NCI-H2029 (cell line): ENCODE results near the gene MVK.
"Not testable (repeated sequence)": the region's sequence is repeated elsewhere in the genome, so short reads cannot be mapped to it uniquely, and the experiment has no call there.

Experiments used
- DNase-seq: peaks from one replicate; lab custom pipeline; 2025; lab: John Stamatoyannopoulos, UW

Gene MVK

DNA sequence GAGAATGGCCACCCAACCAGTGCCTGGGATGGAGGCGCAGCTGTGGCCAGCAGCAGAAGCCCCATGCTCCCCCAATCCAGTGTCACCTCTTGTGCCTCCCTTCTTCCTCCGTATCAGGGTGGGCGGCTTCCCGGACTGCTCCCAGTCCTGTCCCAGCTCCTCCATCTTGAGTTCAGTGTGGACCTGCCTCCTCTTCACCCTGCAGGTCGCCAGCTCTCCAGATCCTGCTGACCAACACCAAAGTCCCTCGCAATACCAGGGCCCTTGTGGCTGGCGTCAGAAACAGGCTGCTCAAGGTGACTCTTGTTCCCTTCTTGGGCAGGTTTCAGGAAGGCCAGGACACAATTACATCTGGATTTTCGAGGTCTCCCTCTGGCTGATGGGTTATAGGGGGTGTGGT lies 17.0 kb downstream of the MVK start:
- no peak for DNase-seq

DNA sequence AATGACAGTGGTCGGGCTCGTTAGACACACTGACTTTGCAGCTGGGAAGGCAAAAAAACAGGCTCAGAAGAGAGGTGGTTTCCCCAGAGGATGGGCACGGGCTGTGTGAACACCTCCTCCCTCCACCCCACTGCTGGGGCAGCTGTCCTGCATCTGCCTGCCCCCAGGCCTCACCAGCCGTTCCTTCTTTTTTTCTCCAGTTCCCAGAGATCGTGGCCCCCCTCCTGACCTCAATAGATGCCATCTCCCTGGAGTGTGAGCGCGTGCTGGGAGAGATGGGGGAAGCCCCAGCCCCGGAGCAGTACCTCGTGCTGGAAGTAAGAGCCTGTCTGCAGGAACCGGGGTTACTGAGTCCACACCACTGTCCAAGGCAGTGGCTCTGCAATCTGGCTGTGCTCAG lies 17.4 kb downstream of the MVK start:
- no peak for DNase-seq

DNA sequence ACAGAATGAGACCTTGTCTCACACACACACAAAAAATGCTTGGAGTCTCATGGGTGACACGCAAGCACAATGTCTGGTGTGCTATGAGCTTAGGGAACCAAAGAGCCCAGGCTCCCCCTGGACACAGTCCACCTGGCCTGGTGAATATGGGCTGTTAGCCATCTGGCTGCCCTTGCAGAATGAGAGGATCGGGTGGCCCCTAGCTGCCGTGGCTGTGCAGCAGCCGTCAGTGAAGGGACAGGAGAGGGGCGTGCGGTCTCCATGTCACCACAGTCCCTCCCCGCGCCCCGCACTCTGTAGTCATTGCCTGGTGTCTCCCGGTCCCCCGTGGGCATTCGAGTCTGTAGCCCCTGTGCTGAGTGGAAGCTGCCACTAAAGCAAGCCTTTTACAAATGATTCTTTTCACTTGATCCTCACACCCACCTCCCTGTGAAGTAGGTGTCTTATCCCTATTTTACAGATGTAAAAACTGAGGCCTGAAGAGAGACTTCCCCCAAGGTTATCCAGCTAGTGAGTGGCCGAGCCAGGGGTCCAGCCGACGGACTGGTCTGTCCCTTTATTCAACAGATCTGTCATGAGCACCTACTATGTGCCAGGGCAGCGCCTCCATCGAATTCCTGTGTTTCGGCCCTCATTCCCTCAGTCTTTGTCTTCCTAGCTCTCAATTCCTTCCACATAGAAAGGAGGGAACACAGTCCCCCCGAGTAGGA lies 18.8 kb downstream of the MVK start:
- no peak for DNase-seq

DNA sequence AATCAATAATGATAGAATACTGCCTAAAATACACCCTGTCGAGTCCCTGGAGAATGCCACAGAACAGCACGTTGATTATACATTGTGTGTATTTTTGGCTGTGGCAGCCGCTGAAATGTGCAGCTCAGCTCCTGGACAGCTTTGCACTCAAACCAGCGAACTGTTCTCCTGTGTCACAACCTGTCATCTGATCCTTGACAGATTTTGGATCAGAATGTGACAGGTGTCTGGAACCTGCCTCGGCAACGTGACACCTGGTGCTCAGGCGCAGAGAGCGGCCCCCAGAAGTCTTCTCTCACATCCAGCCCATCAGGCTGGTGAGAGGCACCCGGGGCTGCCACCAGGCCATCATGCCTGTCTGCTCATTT lies 19.3 kb downstream of the MVK start:
- DNase-seq, result peak; percentile 34

DNA sequence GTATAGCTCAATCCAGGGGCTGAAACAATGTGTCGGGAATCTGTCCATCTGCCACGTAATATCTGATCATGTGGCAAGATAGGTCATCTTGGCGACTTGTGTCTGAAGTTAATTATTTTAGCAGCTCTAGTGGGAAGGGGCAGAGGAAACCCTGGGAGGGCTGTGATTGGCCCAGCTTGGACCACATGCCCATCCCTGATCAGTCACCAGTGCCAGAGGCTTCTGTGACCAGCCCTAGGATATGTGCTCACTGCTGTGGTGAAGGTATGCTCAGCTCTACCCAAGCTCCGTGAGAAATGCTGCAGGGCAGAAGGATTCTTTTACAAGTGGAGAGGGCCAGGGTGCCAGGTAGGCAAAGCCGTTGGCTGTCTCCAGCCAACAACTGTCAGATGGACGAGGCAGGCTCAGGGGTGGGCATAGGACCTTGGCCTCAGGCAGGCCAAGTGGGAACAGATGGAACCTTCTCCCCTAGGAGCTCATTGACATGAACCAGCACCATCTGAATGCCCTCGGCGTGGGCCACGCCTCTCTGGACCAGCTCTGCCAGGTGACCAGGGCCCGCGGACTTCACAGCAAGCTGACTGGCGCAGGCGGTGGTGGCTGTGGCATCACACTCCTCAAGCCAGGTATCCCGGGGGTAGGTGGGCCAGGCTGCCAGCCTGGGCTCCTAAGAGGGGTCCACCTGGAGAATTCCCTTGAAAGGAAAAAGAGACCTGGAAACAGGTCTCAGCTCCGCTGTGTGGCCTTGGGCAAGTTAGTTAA lies 21.1 kb downstream of the MVK start:
- DNase-seq, result no peak

GRCh38 chr12:109595321-109595902 lies 21.8 kb downstream of the MVK start:
- DNase-seq, result no peak

DNA sequence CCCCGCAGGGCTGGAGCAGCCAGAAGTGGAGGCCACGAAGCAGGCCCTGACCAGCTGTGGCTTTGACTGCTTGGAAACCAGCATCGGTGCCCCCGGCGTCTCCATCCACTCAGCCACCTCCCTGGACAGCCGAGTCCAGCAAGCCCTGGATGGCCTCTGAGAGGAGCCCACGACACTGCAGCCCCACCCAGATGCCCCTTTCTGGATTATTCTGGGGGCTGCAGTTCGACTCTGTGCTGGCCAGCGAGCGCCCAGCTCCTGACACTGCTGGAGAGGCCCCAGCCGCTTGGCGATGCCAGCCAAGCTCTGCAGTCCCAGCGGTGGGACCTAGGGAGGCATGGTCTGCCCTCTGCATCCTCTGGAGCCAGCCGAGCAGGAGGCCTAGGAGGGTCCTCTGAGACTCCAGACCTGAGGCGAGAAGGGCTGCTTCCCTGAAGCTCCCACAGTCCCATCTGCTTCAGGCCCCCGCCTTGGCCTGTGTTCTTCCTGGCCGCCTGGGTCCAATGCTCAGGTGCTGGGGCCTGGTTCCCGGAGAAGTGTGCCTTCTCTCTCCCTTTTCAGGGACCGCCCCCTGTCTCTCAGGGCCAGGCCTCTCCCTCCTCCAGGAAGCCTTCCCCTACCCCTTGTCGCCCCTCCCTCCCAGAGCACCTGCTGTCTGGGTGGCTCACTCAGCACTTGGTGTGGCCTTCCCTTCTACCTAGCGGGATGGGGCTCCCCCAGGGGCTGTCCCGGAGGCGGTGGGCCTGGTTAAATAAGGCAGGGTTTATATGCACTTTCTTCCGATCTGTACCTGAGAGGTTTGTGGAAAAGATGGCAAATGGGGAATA lies 23.0 kb downstream of the MVK start:
- DNase-seq, result no peak

GRCh38 chr12:109597414-109597794 lies 23.8 kb downstream of the MVK start:
- DNase-seq, result no peak

GRCh38 chr12:109597795-109598427 lies 24.3 kb downstream of the MVK start:
- peak; percentile 70 for DNase-seq

GRCh38 chr12:109598428-109598854 lies 24.8 kb downstream of the MVK start:
- no peak for DNase-seq

GRCh38 chr12:109599087-109599486 lies 25.5 kb downstream of the MVK start:
- DNase-seq, result no peak

DNA sequence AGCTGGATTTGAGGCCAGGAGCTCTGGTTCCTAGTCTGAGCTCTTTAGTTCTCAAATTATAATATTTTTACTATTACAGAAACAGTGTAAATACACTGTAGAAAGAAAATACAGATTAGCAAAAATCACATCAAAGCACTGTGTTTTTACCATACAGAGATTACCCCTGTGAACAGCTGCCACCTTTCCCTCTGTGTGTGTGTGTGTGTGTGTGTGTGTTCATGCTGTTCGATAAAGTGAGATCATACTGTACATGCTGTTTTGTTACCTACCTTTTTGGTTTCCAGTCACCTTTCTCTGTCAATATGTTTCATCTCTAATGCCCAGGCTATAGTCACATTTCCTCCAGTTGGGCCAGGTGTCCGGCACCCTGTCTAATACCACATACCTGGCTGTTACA lies 26.9 kb downstream of the MVK start:
- no peak for DNase-seq

DNA sequence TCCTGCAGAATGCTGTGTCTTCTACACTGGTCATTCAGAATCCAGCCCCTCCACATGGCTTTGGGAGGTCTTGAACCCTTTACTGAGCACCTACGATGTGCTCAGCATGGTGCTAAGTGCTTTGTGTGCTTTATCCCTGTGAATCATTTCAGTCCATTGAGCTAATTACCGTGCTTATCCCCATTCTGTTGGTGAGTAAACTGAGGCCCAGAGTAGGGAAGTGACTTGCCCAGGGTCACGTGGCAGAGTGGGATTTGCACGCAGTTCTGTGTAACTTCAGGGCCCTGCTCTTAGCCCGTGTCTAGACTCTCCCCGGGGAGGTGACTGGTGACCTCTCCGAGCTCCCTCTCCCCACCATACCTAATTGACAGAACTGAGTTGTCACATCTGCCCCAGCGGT lies 27.4 kb downstream of the MVK start:
- DNase-seq, result no peak

DNA sequence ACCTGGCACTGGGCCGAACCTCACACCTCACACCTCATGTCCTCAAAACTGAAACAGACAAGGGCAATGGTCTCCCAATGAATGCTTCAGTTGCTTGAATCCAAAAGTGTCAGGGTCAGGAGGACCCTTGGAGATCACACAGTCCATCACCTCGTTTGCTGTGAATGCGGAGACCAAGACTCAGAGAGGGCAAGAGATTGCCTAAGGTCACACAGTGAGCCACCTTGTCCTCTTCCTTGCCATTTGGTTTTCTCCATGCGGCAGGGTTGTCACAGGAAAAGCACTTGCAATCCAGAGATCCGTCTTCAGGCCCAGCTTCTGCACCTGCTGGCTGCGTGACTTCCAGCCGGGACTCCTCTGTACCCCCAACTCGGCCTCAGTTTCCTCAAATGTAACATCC lies 28.0 kb downstream of the MVK start:
- no peak for DNase-seq

DNA sequence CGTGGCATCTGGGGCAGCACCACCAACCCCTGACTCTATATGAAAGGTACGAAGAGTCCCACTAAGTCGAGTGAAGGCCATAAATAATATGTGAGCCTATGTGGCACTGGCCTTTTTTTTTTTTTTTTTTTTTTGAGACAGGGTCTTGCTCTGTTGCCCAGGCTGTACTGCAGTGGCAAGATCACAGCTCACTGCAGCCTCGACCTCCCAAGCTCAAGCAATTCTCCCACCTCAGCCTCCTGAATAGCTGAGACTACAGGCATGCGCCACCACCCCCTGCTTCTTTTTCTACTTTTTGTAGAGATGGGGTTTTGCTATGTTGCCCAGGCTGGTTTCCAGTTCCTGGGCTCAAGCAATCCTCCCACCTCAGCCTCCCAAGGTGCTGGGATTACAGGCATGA lies 28.5 kb downstream of the MVK start:
- DNase-seq, result not testable (repeated sequence)

GRCh38 chr12:109604132-109604585 lies 30.6 kb downstream of the MVK start:
- DNase-seq, result no peak

GRCh38 chr12:109605016-109605415 lies 31.4 kb downstream of the MVK start:
- DNase-seq, result peak; percentile 48

- DNase-seq, result no peak
These were observed 32.1 kb downstream of the MVK start for GRCh38 chr12:109605599-109606228.

DNA sequence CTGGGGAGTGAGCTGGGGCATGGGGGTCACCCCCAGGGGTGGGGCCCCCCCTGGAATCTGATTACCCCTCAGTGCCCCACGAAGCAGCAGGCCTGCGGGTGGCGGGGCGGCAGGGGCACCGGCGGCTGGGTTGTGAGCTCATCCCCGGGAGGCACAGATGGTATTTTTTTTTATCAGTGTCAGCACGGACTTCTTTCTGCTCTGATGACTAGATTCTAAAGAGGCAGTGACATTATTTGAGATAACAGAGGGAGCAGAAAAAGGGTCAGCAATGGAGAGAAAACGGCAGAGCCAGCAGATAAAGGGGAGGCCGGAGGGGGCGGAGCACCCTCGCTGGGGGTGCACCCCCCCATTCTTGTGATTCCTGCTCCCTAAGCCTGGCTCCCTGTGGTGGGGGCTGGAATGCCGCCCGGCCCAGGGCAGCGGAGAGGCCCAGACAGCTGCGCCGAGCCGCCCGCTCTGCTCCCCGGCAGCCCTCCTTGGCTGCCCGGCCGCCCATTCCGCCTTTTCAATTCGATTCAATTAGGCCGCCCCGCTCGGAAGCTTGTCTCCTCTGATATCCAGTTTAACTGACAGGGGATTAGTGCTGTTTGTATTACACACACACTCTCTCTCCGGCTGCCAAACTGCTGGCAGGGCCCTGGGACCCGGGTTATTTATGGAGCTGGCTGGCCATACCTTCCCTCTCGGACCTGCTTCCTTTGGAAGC lies 32.9 kb downstream of the MVK start:
- DNase-seq, result no peak

DNA sequence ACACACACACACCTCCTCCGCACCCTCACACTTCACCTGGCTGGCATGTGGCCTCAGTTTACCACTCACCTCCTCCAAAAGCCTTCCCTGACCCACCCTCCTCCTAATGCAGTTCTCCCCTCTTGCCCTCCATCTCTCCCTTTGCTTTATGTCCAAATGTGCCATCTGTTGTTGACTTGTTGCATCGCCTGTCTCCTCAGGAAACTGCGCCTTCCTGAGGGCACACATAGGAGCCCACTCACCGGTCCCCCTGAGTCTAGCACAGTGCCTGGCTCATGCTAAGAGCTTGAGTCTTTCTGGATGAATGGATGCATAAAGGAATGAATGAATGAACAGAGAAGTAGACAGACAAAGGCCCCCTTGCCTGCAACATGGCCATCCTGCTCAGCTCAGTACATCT lies 34.0 kb downstream of the MVK start:
- DNase-seq, result no peak

DNA sequence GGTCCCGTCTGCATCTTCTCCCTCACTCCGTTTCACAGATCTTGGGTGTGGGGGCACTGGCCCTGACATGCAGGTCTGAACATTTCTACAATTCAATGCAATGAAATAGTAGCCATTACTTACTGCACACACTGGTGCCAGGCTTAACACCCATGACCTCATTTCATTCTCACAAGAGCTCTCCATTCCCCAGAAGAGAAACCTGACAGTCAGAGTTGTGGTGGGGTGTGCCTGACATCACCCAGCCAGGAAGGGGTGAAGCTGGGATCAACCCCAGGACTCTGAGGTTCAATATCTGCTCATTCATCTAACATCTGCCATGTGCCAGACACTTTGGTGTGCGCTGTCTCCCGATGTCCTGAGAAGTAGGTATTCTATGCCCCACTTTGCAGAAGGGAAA lies 34.7 kb downstream of the MVK start:
- peak; percentile 31 for DNase-seq
